Ishikawa (cell line): Measurements from ENCODE around the gene DOC2B.

ENCODE experiments used
- CEBPB ChIP-seq: IDR thresholded peaks from 2 replicates; pipeline ENCODE4 v1.6.1; 2012
- CREB1 ChIP-seq: IDR thresholded peaks from 2 replicates; pipeline ENCODE4 v1.6.1; 2012; ENCODE audit warnings: low read depth
- EGR1 ChIP-seq: IDR thresholded peaks from 2 replicates; pipeline ENCODE4 v1.6.1; 2012
- EP300 ChIP-seq: IDR thresholded peaks from 2 replicates; pipeline ENCODE4 v1.6.1; 2012; ENCODE audit warnings: borderline replicate concordance
- FOXM1 ChIP-seq: IDR thresholded peaks from 2 replicates; pipeline ENCODE4 v1.6.1; 2012; ENCODE audit warnings: low read depth, borderline replicate concordance
- MAX ChIP-seq: IDR thresholded peaks from 2 replicates; pipeline ENCODE4 v1.6.1; 2012
- NFIC ChIP-seq: IDR thresholded peaks from 2 replicates; pipeline ENCODE4 v1.6.1; 2012
- RAD21 ChIP-seq: IDR thresholded peaks from 2 replicates; pipeline ENCODE4 v1.6.1; 2012; ENCODE audit warnings: low read depth
- REST ChIP-seq: IDR thresholded peaks from 2 replicates; pipeline ENCODE4 v1.6.1; 2012; ENCODE audit warnings: low read depth, mild to moderate bottlenecking
- TAF1 ChIP-seq: IDR thresholded peaks from 2 replicates; pipeline ENCODE4 v1.6.1; 2012; ENCODE audit warnings: low read depth, mild to moderate bottlenecking
- TCF12 ChIP-seq: IDR thresholded peaks from 2 replicates; pipeline ENCODE4 v1.6.1; 2012; ENCODE audit warnings: low read depth
- TEAD4 ChIP-seq: IDR thresholded peaks from 2 replicates; pipeline ENCODE4 v1.6.1; 2012
- USF1 ChIP-seq: IDR thresholded peaks from 2 replicates; pipeline ENCODE4 v1.6.1; 2012
- YY1 ChIP-seq: IDR thresholded peaks from 2 replicates; pipeline ENCODE4 v1.6.1; 2012; ENCODE audit warnings: low read depth
- ZBTB7A ChIP-seq: IDR thresholded peaks from 2 replicates; pipeline ENCODE4 v1.6.1; 2012; ENCODE audit warnings: low read depth

DOC2B gene

GRCh38 chr17:225551-225950 is 44.1 kb upstream of the DOC2B start:
- TF ChIP-seq TEAD4 = no peak
- TF ChIP-seq FOXM1 = no peak
- TF ChIP-seq MAX = no peak
- no peak for TF ChIP-seq TAF1
- TF ChIP-seq EGR1 = no peak
- TF ChIP-seq ZBTB7A = no peak

GRCh38 chr17:223723-224471 is 42.4 kb upstream of the DOC2B start:
- TF ChIP-seq ZBTB7A (no peak), NFIC (no peak), TCF12 (no peak), FOXM1 (no peak), YY1 (no peak), REST (no peak), CREB1 (no peak), CEBPB (no peak), MAX (no peak), EP300 (no peak), TEAD4 (no peak), USF1 (no peak), EGR1 (no peak), RAD21 (no peak), TAF1 (no peak)

GRCh38 chr17:222172-222571 is 40.7 kb upstream of the DOC2B start:
- TF ChIP-seq REST = no peak
- no peak for TF ChIP-seq NFIC
- no peak for TF ChIP-seq TEAD4
- TF ChIP-seq TCF12 = no peak
- no peak for TF ChIP-seq MAX
- TF ChIP-seq CEBPB = no peak
- no peak for TF ChIP-seq CREB1
- no peak for TF ChIP-seq RAD21
- TF ChIP-seq ZBTB7A = no peak
- TF ChIP-seq FOXM1 = no peak
- no peak for TF ChIP-seq USF1
- no peak for TF ChIP-seq EP300
- no peak for TF ChIP-seq YY1
- no peak for TF ChIP-seq EGR1
- TF ChIP-seq TAF1 = no peak

GRCh38 chr17:219696-220095 is 38.2 kb upstream of the DOC2B start:
- TF ChIP-seq EP300 = no peak
- TF ChIP-seq RAD21 = no peak
- no peak for TF ChIP-seq USF1
- no peak for TF ChIP-seq ZBTB7A
- no peak for TF ChIP-seq FOXM1
- TF ChIP-seq TAF1 = no peak
- TF ChIP-seq CREB1 = no peak

- TF ChIP-seq EGR1 (no peak), TEAD4 (no peak), CEBPB (no peak)
Observed at GRCh38 chr17:218432-219110, 37.1 kb upstream of the DOC2B start.
